NK-92 treated with Interleukin-12 subunit alpha and Interleukin-12 subunit beta, amount 100 ng/mL, for 24 hours (cell line): ENCODE measurements around the gene KREMEN2.

Source experiments
- DNase-seq: peaks from one replicate; lab custom pipeline; 2025; lab: John Stamatoyannopoulos, UW

KREMEN2 gene

DNA sequence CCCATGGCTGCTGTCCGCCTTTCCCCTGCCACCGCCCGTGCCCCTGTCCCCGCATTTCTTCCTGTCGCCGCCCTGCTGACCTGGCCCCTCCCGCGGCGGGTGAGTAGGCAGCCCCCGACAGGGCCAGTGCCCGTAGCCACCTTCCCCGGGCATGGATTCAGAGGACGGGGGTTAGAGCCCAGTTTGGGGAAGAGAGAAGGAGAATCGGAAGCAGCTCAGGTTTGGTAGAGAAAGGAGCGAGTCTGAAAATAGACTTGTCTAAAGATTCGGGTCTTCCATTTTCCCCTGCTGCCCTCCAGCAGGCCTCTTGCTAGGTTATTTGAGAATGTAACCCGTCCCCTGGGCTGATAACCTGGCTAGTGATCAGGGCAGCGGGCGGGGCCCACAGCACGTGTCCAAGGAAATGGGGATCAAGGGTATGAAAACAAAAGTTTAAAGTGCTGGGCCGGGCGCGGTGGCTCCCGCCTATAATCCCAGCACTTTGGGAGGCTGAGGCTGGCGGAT is 40.8 kb downstream of the KREMEN2 start:
- no peak for DNase-seq

DNA sequence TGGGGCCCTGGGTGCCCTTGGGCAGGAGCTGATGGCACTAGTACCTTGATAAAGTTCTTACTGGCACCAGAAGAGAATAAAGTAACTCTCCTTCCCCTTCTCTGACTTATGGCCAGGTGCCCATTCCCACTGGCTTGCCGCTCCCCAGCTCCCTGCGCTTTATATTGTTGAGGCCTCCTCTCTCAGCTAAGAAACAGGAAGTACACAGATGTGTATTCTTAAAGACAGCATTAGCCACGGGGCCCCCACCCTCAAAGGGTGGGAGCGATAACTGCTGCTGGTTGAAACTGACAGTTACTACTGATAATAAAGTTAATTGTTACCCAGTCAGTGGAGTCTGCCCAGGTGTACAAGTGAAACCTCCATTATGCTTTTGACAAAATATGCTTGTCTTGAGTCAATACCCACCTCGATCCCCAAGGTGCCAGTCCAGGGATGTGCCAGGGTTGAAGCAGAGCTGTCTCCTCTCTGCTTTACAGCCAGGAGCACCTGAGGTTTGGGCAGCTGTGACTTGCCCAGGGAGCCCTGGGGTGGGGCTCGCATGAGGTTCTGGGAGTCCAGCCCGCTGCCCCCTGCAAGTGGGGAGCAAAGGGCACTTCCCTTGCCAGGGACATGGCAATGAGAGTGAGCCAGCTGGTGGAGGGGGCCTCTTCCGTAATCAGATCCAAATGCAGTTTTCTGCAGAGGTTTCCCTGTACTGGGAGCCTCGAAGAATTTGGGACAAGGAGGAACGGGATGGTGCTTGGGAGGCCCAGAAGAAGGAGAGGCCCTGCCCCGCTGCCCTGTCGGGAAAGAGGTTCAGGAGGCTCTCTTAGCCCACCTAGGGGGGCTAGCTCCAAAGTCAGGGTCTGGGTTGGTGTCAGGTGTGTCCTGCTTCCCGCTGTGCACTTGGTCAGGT is 43.2 kb downstream of the KREMEN2 start:
- no peak for DNase-seq

DNA sequence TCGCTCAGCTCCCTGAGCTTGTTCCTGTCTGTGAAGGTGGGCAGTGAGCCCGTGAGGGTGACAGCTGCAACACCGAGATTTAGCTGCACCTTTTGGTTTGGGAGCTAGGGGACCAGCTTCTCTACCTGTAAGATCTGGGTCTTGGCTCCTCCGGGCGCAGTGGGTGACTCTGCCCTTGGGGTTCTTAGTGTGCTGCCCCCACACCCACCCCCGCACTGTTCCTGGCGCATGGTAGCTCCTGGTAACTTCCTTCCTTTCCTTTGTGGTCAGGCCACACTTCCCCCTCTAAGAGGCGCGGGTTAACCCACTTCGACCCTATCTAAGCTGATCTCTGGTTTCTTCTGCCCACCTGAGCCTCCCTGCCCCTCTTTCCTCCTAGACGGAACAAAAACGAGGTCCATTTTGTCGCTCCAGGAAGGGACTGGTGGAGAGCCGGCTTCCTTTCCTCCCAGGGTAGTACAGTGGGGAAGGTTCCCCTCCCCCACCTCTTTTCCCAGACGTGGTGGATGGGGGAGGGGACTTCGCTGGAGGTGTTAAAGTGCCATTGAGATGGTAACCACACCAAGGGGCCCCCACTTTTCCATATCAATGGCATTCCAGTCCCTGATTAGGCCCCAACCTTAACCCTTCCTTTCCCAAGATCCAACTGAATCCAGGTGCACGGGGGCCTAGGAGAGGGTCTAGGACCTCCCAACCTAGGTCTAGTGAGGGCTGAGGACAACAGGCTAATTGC is 44.0 kb downstream of the KREMEN2 start:
- DNase-seq = no peak

DNA sequence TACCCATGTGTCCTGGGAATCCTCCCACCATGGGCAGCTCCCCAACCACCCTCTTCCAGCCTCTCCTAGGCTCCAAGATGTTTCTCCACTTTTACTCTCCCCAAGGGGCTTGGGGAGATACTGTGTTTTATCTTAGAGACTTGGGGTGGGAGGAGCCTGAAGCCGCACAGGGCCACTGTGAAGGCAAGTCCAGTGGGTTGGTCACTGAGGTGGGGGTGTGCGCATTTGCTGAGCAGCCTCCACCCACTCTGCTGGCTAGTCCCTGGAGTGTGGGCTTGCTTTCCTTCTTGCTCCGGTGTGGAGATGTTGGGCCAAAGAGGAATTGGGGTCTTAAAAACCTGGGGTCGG is 44.6 kb downstream of the KREMEN2 start:
- no peak for DNase-seq

DNA sequence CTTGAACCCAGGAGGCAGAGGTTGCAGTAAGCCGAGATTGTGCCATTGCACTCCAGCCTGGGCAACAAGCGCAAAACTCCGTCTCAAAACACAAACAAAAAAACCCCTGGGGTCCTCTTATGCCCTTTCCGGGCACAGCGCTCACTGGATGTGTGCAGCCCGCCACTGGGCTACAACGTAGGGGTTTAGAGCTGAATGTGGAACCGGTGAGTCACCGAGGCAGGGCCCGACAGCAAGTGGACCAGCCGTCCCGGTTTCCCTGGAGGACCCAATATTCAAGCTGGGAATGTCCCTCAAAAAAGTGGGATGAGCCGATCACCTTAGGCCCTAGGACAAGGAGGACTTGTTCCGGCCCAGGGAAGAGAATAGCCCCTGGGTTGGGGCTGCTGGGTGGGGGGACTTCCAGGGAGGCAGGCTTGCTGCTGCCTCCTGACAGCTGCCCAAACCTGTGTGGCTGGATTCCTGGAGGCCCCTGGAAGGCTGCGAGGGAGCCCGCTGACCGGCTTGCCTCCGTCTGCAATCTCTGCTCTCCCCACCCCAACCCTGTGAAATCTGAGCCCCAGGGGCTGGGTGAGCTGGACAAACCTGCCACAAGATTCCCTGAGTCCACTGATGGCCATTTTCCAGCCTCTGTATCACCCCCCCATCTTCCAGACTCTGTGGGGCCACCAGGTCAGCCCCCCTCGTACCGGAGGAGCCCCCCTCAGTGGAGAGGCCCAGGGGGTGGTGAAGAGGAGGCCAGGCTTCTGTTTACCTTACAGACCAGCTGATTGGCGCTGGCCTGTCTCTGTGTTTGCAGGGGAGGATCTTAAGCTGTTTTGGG is 45.7 kb downstream of the KREMEN2 start:
- DNase-seq = no peak

DNA sequence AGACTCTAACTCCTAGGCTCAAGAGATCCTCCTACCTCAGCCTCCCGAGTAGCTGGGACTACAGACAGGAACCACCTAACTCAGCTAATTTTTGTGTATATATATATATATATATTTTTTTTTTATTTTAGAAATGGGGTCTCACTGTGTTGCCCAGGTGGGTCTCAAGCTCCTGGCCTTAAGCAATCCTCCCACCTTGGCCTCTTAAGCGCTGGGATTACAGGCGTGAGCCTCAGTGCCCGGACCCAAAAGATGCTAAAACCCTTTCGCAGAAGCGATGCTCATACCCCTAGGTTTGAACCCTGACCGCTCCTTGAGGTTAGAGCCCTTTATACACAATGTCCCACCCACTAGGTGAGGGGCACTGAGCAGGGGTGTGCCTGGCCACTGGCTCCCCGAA is 46.4 kb downstream of the KREMEN2 start:
- no peak for DNase-seq

DNA sequence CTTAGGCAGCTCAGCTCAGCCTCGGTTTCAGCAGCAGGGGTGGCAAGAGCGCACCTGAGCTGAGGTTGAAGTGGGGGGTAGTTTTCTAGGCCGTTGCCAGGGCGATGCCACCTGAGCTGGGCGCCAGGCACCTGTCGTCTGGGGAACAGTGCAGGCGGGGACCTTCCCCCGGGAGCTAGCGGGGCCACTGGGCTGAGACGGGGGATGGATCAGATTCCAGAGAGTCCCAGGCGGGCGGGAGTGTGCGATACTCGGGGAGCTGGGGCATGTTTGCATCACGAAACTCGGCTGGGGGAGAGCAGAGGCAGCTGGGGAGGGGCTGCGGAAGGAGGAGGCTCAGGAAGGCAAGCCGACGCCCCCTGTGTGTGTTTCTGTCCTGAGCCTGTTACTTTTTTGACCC is 48.2 kb downstream of the KREMEN2 start:
- DNase-seq = no peak

DNA sequence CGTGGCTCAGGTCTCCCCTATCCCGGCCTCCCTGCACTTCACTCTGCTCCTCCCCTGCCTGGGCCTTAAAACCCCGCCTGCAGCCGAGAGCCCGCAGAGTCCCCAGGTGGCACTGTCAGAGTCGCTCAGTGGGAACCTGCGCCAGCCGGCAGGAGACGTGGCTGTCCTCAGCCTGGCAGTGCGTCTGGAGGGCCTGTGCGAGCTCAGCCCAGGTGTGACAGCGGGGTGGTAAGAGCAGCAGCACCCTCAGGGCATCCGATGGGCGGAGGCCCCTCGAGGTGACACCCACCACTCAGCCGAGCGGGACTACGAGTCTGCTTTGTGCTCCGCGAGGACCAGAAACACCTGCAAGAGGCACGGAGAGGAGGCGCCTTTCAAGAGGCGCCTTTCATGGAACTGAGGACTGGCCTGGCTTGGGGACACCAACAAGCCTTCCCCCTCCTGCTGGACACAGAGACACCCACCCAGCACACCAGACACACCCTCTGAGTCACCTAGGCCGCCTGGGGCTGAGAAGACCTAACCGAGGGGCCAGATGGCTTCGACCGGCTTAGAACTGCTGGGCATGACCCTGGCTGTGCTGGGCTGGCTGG is 48.8 kb downstream of the KREMEN2 start, which contains the start of gene CLDN9:
Gene CLDN9, plus strand, starts transcription at position 96 of the 593 bp plus-strand sequence. Its CDS starts 440 bp downstream, at position 536.
- no peak for DNase-seq

DNA sequence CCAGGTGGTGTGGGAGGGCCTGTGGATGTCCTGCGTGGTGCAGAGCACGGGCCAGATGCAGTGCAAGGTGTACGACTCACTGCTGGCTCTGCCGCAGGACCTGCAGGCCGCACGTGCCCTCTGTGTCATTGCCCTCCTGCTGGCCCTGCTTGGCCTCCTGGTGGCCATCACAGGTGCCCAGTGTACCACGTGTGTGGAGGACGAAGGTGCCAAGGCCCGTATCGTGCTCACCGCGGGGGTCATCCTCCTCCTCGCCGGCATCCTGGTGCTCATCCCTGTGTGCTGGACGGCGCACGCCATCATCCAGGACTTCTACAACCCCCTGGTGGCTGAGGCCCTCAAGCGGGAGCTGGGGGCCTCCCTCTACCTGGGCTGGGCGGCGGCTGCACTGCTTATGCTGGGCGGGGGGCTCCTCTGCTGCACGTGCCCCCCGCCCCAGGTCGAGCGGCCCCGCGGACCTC is 49.4 kb downstream of the KREMEN2 start:
- DNase-seq = no peak

DNA sequence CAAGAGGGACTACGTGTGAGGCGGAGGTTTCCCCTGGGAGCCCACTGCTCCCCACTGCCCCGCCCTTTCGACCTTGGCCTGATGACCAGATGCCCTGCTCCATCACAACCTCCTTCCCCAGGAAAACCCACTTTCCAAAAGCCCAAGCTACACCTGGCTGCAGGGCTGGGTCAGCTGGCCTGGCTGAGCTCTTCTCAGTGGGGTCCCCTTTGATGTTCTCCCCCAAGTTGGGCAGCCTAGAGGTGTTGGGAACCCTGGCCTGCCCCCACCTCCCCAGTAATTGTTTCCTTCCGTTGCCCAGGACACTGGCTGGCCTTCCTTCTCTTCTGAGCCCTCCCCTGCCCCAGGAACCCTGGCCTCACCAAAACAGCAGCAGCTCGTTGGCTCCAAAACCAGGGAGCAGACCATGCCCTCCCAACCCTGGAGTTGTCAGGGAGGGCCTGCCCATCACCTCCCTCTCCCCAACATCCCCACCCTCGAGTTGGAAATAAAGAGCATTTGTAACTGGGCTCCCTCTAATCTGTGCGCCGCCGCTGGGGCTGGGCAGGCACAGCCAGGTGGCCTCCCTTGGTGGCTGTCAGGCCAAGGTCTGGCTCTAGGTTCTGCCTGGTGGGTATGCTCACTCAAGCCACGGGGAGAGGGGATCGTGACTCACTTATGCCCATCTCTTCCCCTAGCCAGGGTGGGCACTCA is 50.1 kb downstream of the KREMEN2 start:
- no peak for DNase-seq

DNA sequence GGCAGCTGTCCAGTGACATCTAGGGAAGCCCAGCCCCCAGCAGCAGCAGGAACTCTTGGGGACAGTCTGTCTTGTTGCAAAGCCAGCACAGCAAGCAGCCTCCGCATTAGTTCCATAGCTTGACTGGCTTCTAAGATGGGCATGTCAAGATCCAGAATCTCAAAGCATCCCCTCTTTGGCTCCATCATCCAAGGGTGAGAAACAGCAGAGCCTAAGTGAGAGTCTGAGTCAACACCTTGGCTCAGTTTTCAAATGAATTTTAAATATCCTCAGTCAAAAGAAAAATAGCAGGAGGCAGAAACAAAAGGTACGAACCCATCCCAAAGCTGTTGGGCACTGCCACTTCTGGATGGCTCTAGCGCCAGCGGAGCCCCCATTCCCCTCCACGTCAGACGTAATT is 50.9 kb downstream of the KREMEN2 start:
- DNase-seq = no peak

DNA sequence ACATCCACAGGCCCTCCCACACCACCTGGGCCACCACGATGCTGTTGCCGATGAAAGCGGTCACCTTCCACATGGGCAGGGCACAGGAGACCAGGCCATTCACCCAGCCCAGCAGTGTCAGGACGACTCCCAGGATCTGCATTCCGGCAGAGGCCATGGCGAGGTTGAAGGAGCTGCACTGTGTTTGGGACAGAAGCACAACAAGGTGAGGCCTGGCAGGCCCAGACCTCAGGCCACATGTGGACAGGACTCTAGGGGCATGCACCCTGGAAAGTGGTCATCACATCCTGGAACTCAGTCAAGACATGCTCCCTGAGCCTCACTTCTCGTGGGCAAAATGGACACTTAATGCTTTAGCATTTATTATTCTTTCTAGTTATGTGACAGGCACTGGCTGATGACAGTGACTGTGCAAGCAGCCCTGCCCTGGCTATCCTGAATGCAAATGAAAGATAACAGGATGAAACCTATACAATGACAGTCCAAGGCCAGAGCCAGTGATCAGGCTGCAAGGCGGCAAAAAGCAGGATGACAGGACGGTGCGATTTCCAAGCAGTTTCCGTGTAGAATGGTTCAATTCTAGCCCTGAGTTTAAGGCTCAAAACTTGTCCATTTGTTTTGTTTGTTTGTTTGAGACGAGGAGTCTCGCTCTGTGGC is 51.9 kb downstream of the KREMEN2 start:
- no peak for DNase-seq

DNA sequence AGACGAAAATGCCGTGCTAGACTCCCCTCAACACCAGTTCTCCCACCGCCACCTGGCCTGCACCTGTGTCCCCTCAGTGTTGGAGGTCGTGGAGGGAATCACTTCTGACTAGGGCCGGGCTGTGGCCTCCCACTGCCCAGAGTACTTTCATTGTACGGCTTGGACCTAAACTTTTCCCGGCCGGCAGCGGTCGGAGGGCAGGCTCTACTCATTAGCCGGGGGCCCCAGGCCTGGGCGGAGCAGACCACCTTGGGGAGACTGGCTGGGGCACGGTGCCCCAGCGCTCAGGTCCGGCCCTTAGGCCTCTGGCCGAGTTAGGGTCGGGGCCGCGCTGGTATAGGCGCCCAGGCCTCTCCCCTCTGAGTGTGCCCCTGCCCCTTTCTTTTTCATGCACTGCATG is 53.3 kb downstream of the KREMEN2 start:
- DNase-seq = no peak
